Neural cell (in vitro differentiated cells): Measurements from ENCODE around the gene COL4A1.

ENCODE experiments used
- EP300 ChIP-seq: fragments of 450-650 bp; conservative IDR thresholded peaks from 2 replicates; pipeline ENCODE4 v1.6.1; 2014; ENCODE audit warnings: antibody characterized with exemption, mild to moderate bottlenecking, moderate library complexity; ENCODE audit not compliant: poor library complexity, severe bottlenecking
- EZH2 ChIP-seq: fragments of 200-600, 300-800 bp; shearing (Covaris generic), sonication (generic); IDR thresholded peaks from 2 replicates; pipeline ENCODE4 v1.6.1; 2014; ENCODE audit warnings: antibody characterized with exemption, low read length, borderline replicate concordance, mild to moderate bottlenecking; ENCODE audit not compliant: insufficient read depth, poor library complexity, severe bottlenecking
- MXI1 ChIP-seq: fragments of 450-650 bp; conservative IDR thresholded peaks from 2 replicates; pipeline ENCODE4 v1.6.1; 2014; ENCODE audit warnings: antibody characterized with exemption, mild to moderate bottlenecking; ENCODE audit not compliant: poor library complexity, severe bottlenecking
- POLR2AphosphoS5 ChIP-seq: IDR thresholded peaks from 2 replicates; pipeline ENCODE4 v1.6.1; 2012
- RAD21 ChIP-seq: fragments of 450-650 bp; conservative IDR thresholded peaks from 2 replicates; pipeline ENCODE4 v1.6.1; 2014; ENCODE audit warnings: antibody characterized with exemption, mild to moderate bottlenecking, moderate library complexity
- REST ChIP-seq: IDR thresholded peaks from 2 replicates; pipeline ENCODE4 v1.6.1; 2012; ENCODE audit warnings: borderline replicate concordance
- TAF1 ChIP-seq: IDR thresholded peaks from 2 replicates; pipeline ENCODE4 v1.6.1; 2012; ENCODE audit warnings: low read depth
- TF ChIP-seq, protein P1 (sequence below): fragments of 450-650 bp; IDR thresholded peaks from 2 replicates; pipeline ENCODE4 v1.5.1; 2014; ENCODE audit warnings: antibody characterized with exemption, mild to moderate bottlenecking, moderate library complexity; ENCODE audit not compliant: poor library complexity, severe bottlenecking

DNA sequence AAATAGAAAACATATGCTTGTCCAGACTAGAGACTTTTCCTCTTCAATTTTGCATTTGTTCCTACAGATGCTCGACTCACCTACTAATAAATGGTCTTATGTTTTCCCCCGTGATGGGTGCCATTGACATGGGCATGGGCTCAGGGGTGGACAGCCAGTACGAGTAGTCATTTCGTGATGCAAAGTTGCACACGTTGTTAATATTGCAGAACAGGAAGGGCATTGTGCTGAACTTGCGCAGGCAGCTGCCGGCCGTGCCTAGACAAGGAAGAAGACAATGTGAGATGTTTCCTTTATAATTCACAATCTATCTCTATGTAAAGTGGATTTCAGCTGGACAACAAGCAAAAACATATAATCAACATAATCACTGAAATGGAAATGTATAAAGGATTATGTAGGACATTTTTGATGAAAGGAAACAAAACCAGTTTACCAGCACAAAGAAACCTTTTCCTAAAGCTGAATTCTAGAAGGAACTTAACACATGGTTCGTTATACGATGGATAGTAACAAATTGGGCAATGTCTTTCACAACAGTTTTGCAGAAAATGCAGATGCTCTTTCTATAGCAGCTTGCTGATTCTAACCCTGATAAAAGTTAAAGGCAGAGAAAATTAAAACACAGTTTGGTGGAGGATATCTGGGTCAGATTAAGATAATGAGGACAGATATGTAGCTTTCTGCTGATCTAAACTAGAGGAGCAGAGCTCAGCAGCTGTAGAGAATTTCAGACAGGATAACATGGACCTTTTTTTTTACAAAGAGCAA, 145.7 kb downstream of the COL4A1 start:
- TF ChIP-seq, protein P1, sequence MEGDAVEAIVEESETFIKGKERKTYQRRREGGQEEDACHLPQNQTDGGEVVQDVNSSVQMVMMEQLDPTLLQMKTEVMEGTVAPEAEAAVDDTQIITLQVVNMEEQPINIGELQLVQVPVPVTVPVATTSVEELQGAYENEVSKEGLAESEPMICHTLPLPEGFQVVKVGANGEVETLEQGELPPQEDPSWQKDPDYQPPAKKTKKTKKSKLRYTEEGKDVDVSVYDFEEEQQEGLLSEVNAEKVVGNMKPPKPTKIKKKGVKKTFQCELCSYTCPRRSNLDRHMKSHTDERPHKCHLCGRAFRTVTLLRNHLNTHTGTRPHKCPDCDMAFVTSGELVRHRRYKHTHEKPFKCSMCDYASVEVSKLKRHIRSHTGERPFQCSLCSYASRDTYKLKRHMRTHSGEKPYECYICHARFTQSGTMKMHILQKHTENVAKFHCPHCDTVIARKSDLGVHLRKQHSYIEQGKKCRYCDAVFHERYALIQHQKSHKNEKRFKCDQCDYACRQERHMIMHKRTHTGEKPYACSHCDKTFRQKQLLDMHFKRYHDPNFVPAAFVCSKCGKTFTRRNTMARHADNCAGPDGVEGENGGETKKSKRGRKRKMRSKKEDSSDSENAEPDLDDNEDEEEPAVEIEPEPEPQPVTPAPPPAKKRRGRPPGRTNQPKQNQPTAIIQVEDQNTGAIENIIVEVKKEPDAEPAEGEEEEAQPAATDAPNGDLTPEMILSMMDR = no peak
- TF ChIP-seq EP300 (no peak), EZH2 (no peak), REST (no peak), POLR2AphosphoS5 (no peak), MXI1 (no peak), RAD21 (no peak), TAF1 (no peak)
